LNCaP clone FGC (cell line): ENCODE data around the gene NHERF1.

Experiments
- DNase-seq: peaks from one replicate; pipeline ENCODE4 v3.0.0-alpha.2; 2011; ENCODE audit warnings: low read depth
- H3K4me3 ChIP-seq: 2 replicates; pipeline ENCODE4 v1.5.1; 2011; ENCODE audit warnings: mild to moderate bottlenecking, low read depth, low read length, control low read depth
- CTCF ChIP-seq: IDR thresholded peaks from 2 replicates; pipeline ENCODE4 v1.5.1; 2012; ENCODE audit warnings: mild to moderate bottlenecking; ENCODE audit not compliant: control insufficient read depth, insufficient read depth; ENCODE audit errors: extremely low read depth

NHERF1 gene

GRCh38 chr17:74725111-74725510 is 23.3 kb upstream of the NHERF1 start:
- no peak overlapping the region for H3K4me3 ChIP-seq
- no peak for TF ChIP-seq CTCF
- DNase-seq, result no peak

DNA sequence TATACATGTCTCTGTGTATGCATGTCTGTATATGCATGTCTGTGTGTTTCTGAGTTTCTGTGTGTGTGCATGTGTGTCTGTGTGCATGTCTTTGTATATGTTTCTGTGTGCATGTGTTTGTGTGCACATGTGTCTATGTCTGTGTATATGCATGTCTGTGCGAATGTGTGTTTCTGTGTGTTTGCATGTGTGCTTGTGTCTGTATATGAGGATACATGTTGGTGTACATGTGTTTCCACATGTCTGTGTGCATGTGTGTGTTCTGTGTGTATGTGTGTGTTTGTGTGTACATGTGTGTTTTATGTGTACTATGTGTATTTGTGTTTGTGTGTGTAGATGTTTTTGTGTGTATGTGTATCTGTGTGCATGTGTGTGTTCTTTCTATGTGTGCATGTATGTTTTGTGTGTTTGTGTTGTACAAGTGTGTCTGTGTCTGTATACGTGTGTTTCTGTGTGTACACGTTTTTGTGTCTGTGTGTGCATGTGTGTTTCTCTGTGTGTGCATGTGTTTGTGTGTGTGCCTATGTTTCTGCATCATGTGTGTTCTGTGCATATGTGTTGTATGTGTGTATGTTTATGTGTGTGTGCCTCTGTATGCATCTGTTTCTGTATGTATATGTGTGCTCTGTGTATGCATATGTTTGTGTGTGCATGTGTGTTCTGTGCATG is 20.3 kb upstream of the NHERF1 start:
- DNase-seq, result no peak
- H3K4me3 ChIP-seq, result no peak overlapping the region
- no peak for TF ChIP-seq CTCF

DNA sequence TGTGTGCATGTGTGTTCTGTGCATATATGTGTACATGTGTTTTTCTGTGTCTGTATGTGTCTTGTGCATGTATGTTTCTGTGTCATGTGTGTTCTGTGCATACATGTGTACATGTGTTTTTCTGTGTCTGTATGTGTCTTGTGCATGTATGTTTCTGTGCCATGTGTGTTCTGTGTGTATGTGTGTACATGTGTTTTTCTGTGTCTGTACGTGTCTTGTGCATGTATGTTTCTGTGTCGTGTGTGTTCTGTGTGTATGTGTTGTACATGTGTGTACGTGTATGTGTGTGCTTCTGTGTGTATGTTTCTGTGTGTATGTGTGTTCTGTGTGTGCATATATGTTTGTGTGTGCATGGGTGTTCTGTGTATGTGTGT is 19.7 kb upstream of the NHERF1 start:
- no peak for DNase-seq
- H3K4me3 ChIP-seq, result no peak overlapping the region
- TF ChIP-seq CTCF, result no peak

DNA sequence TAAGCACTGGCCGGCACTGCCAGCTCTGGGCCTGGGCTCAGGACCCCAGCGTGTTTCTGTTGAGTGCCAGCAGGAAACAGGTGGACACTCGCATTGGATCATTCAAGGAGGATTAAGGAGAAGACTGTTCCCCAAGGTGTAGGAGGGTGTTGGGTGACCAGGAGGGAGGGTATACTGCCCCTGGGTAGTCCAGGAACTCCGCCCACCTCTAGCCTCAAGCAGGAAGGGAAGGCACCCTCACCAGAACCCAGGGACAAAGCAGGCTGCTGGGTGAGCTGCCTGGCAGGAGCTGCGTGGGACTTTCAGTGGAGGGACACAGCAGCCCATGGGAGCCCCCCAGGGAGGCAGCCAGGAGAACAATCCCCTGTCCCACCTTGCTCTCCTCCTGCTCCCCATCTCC is 19.1 kb upstream of the NHERF1 start:
- no peak overlapping the region for H3K4me3 ChIP-seq
- DNase-seq, result no peak
- TF ChIP-seq CTCF, result no peak

- H3K4me3 ChIP-seq, result no peak overlapping the region
- no peak for TF ChIP-seq CTCF
- no peak for DNase-seq
Measured at GRCh38 chr17:74729866-74730265, 18.6 kb upstream of the NHERF1 start.

DNA sequence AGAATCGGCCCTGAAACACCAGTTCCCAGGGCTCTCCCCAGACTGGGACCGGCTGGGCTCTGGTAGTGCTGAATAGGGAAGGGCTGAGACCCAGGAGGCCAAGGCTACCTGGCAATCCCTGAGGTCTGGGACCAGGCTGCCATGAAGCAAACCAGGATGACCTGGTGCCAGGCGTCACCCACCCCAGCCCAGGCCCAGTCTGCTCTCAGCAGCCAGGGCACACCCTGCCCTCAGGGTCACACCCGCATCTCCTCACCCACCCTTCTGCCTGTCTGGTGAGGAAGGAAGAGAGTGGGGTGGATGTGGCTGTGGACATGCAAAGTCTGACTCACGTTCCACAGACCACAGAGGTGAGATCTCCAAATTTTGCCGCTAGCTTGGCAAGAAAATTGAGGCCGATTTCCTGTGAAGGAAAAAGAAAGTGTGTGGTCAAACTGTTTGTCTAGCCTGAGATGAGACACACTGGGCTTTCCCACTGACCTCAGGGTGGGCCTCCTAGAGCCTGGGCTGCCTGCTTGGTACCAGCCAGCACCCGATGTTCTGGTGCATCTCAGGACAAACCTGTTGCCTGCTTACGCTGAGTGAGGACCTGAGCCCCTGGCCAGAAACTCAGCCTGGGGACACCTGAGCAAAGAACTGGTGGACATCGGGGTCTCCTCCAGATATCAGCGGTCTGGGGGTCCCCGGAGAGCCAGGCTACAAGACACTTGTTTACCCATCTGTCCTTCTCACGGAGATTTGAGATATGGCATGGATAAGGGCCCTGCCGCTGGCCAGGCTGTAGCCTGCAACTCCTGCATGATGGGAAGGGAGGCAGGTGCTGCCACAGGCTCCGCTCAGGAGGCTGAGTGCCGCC is 17.7 kb upstream of the NHERF1 start:
- DNase-seq, result no peak
- TF ChIP-seq CTCF, result no peak
- no peak overlapping the region for H3K4me3 ChIP-seq

- TF ChIP-seq CTCF, result no peak
- DNase-seq, result no peak
- no peak overlapping the region for H3K4me3 ChIP-seq
Measured at GRCh38 chr17:74731347-74731605, 17.2 kb upstream of the NHERF1 start.
